HEK293T (cell line): Measurements from ENCODE around the gene CHRND.

Source experiments
- CTCF ChIA-PET: fragments of 350-600 bp; formaldehyde crosslinking; extraction: SDS; loops from one replicate; lab custom pipeline; 2021; ENCODE audit warnings: antibody characterized with exemption, inconsistent platforms; lab: Yijun Ruan, JAX
- POLR2A ChIA-PET: fragments of 350-600 bp; formaldehyde crosslinking; extraction: SDS; loops from one replicate; lab custom pipeline; 2020; ENCODE audit warnings: antibody characterized with exemption, inconsistent platforms; lab: Yijun Ruan, JAX
- DNase-seq: peaks from one replicate; pipeline ENCODE4 v3.0.0; 2012; ENCODE audit warnings: mixed read lengths; ENCODE audit errors: extremely low spot score
- ARNT ChIP-seq: fragments of 450-650 bp; IDR thresholded peaks from 2 replicates; pipeline ENCODE4 v1.6.1; 2017; ENCODE audit warnings: mild to moderate bottlenecking
- BHLHE40 ChIP-seq: fragments of 450-650 bp; IDR thresholded peaks from 2 replicates; pipeline ENCODE4 v1.6.1; 2016; ENCODE audit warnings: mild to moderate bottlenecking, moderate library complexity, borderline replicate concordance
- CTBP1 ChIP-seq: fragments of 450-650 bp; IDR thresholded peaks from 2 replicates; pipeline ENCODE4 v1.6.1; 2016; ENCODE audit warnings: borderline replicate concordance
- ELF4 ChIP-seq: fragments of 450-650 bp; IDR thresholded peaks from 2 replicates; pipeline ENCODE4 v1.6.1; 2017; ENCODE audit warnings: antibody characterized with exemption
- FOXA1 ChIP-seq: fragments of 450-650 bp; IDR thresholded peaks from 2 replicates; pipeline ENCODE4 v1.6.1; 2016; ENCODE audit warnings: mild to moderate bottlenecking
- FOXK2 ChIP-seq: fragments of 450-650 bp; IDR thresholded peaks from 2 replicates; pipeline ENCODE4 v1.6.1; 2016; ENCODE audit warnings: mild to moderate bottlenecking
- FOXM1 ChIP-seq: fragments of 450-650 bp; IDR thresholded peaks from 2 replicates; pipeline ENCODE4 v1.6.1; 2017; ENCODE audit warnings: mild to moderate bottlenecking, borderline replicate concordance
- HDGF ChIP-seq: fragments of 450-650 bp; IDR thresholded peaks from 2 replicates; pipeline ENCODE4 v1.6.1; 2017; ENCODE audit warnings: antibody characterized with exemption, borderline replicate concordance
- L3MBTL2 ChIP-seq: fragments of 450-650 bp; conservative IDR thresholded peaks from 2 replicates; pipeline ENCODE4 v1.6.1; 2016; ENCODE audit warnings: mild to moderate bottlenecking
- LEF1 ChIP-seq: fragments of 450-650 bp; IDR thresholded peaks from 2 replicates; pipeline ENCODE4 v1.6.1; 2017; ENCODE audit warnings: mild to moderate bottlenecking, borderline replicate concordance
- NFRKB ChIP-seq: fragments of 450-650 bp; IDR thresholded peaks from 2 replicates; pipeline ENCODE4 v1.6.1; 2016; ENCODE audit warnings: mild to moderate bottlenecking, moderate library complexity
- SP1 ChIP-seq: fragments of 450-650 bp; IDR thresholded peaks from 2 replicates; pipeline ENCODE4 v1.6.1; 2017
- SUZ12 ChIP-seq: fragments of 450-650 bp; IDR thresholded peaks from 2 replicates; pipeline ENCODE4 v1.6.1; 2016; ENCODE audit warnings: mild to moderate bottlenecking
- TARDBP ChIP-seq: fragments of 450-650 bp; IDR thresholded peaks from 2 replicates; pipeline ENCODE4 v1.6.1; 2016
- ZNF384 ChIP-seq: fragments of 450-650 bp; IDR thresholded peaks from 2 replicates; pipeline ENCODE4 v1.6.1; 2016
- TF ChIP-seq, protein P1 (sequence below): fragments of 450-650 bp; IDR thresholded peaks from 2 replicates; pipeline ENCODE4 v1.6.1; 2016

Gene CHRND

GRCh38 chr2:232481322-232482140 is 44.4 kb upstream of the CHRND start:
- POLR2A ChIA-PET: no interaction called here
- TF ChIP-seq TARDBP (no peak), HDGF (no peak), SUZ12 (no peak), FOXM1 (no peak)
- CTCF ChIA-PET: no interaction called here
- no peak for DNase-seq

DNA sequence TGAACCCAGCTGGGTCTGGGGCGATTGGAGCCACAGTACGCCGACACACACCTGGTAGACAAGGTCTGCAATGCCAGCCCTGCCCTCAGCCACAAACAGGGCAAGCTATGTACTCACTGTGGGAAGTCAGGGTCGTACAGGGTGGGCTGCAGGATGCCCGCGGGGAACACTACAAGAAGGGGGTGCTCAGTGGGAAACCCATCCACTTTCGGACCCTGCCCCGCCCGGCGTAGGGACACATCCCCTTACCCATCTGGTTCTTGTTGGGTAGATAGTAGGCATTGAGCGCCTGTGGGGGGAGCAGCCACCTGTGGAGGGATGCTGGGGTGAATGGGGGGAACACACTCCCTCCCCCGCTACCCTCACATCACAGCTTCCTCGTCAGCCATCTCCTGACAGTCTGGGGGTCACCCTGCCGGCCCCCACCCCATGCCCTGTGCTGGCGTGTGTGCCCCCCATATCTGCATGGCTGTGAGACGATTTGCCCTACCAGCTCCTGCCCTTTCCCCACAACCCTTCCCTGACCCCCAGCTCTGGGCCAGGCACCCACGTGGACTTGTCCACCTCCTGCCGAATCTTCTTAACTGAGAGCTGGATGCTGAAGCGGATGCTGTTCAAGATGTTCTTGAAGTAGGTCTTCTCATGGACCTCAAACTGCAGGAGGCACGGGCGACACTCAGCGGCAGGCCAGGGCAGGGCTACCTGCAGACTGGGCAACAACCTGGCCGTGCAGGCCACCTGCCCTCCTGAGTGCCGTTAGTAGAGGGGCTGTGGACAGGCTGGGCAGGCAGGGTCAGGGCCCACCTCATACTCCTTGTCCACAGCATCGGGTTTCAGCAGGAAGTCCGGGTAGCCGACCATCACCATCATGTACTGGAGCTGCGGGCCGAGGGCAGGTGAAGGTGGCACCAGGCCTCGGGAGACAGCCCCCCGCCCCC is 43.4 kb upstream of the CHRND start:
- TF ChIP-seq FOXA1: no peak
- TF ChIP-seq LEF1: no peak
- CTCF ChIA-PET: no interaction called here
- POLR2A ChIA-PET: no interaction called here
- no peak for DNase-seq

- TF ChIP-seq, protein P1, sequence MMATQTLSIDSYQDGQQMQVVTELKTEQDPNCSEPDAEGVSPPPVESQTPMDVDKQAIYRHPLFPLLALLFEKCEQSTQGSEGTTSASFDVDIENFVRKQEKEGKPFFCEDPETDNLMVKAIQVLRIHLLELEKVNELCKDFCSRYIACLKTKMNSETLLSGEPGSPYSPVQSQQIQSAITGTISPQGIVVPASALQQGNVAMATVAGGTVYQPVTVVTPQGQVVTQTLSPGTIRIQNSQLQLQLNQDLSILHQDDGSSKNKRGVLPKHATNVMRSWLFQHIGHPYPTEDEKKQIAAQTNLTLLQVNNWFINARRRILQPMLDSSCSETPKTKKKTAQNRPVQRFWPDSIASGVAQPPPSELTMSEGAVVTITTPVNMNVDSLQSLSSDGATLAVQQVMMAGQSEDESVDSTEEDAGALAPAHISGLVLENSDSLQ: no peak
- no peak for TF ChIP-seq SP1
- TF ChIP-seq ZNF384: no peak
- no peak for TF ChIP-seq ELF4
- no peak for TF ChIP-seq CTBP1
- TF ChIP-seq HDGF: no peak
- TF ChIP-seq FOXM1: no peak
- no peak for TF ChIP-seq TARDBP
- no peak for TF ChIP-seq ARNT
- TF ChIP-seq NFRKB: no peak
- TF ChIP-seq L3MBTL2: no peak
- no peak for TF ChIP-seq FOXA1
- no peak for TF ChIP-seq FOXK2
- TF ChIP-seq SUZ12: no peak
- no peak for TF ChIP-seq BHLHE40
- TF ChIP-seq LEF1: no peak
- CTCF ChIA-PET: no interaction called here
- POLR2A ChIA-PET: no interaction called here
- no peak for DNase-seq
Measured at GRCh38 chr2:232483311-232483922, 42.5 kb upstream of the CHRND start.

GRCh38 chr2:232483923-232484627 is 41.9 kb upstream of the CHRND start:
- ChIA-PET POLR2A (no interaction called here), CTCF (no interaction called here)
- DNase-seq: no peak
- TF ChIP-seq TARDBP (no peak), HDGF (no peak), ARNT (no peak)

GRCh38 chr2:232484628-232485347 is 41.2 kb upstream of the CHRND start:
- no peak for DNase-seq
- ChIA-PET CTCF (no interaction called here), POLR2A (no interaction called here)
- TF ChIP-seq NFRKB (no peak), SUZ12 (no peak), HDGF (no peak), SP1 (no peak), ZNF384 (no peak), TARDBP (no peak), L3MBTL2 (no peak)
- TF ChIP-seq, protein P1: no peak

GRCh38 chr2:232485348-232485756 is 40.6 kb upstream of the CHRND start:
- no peak for TF ChIP-seq HDGF
- no peak for TF ChIP-seq TARDBP
- TF ChIP-seq L3MBTL2: no peak
- TF ChIP-seq, protein P1: no peak
- ChIA-PET POLR2A (no interaction called here), CTCF (no interaction called here)
- DNase-seq: no peak
